NAMALWA (cell line): ENCODE data around the gene PDAP1.
A peak's percentile ranks its signal among the peaks of the same experiment; 100 is the strongest.

Experiments
- DNase-seq: peaks from one replicate; pipeline ENCODE4 v3.0.0-alpha.2; 2015; ENCODE audit warnings: low spot score

Gene PDAP1

DNA sequence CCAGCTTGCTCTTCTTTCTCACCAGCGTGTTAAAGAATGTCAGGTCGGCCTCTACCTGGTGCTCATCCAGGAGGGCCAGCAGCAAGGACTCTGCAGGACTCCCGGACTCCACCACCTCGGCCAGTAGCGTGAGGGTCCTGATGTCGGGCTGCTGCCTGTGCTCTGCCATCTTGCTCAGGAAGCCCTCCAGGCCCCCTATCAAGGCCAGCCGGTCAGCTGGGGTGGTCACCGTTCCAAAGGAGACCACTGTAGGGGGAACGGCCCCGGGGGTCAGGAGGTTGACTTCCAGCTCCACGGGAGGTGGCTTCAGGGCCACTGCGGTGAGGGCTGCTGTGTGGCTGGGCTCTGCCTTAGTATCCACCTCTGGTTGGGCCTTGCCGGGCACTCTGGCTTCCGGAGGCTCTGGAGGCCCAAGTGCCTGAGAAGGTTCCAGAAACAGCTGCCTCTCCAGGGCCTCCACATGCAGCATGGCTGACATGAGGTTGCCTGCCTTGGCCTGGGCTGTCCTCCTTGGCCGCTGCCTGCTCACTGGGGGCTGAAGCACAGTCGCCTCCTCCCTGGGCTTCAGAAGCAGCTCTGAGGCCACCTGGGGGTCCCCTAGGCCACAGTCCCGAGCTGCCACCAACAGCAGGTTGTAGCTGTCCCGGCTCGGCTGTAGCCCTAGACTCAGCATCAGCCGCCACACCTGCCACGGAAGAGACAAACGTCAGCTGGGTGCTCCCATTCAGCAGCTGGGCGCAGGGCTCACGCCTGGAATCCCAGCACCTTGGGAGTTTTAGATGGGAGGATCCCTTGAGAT is 16.7 kb upstream of the PDAP1 start:
- DNase-seq: no peak

GRCh38 chr7:99422625-99423024 is 14.2 kb upstream of the PDAP1 start:
- DNase-seq: no peak

DNA sequence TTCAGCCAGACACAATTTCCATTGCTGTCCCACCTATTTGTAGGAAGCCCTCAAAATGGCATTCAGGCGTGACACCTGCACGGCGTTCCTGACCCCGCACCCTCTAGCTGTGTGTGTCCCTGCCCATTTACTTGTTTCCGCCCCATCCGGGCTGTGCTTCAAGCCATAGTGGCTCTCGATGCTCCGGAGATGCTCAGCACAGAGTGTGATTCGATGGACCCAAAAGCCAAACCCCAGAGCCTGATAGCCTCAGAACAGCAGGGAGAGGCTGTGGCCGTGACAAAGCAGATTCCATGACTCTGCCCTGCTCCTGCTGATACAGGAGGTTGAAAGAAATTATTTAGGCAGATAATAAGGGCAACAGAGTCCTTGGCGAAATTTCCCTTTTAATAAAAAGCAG is 13.8 kb upstream of the PDAP1 start:
- no peak for DNase-seq

DNA sequence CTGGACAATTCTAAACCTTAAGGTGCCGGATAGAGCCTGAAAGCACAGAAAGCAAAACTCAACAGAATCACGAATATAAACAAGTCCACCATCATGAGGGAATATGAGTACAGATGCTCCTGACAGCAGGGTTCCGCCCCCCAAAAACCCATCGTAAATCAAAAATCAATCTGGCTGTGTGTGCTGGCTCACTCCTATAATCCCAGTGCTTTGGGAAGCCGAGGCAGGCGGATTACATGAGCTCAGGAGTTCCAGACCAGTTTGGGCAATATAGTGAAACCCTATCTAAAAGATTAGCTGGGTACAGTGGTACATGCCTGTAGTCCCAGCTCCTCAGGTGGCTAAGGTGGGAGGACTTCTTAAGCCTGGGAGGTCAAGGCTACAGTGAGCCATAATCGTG is 12.6 kb upstream of the PDAP1 start:
- no peak for DNase-seq

GRCh38 chr7:99420213-99420612 is 11.8 kb upstream of the PDAP1 start:
- DNase-seq: no peak

- DNase-seq: no peak
Measured at GRCh38 chr7:99419323-99420021, 11.1 kb upstream of the PDAP1 start.

- no peak for DNase-seq
Measured at GRCh38 chr7:99418260-99418659, 9.9 kb upstream of the PDAP1 start.

DNA sequence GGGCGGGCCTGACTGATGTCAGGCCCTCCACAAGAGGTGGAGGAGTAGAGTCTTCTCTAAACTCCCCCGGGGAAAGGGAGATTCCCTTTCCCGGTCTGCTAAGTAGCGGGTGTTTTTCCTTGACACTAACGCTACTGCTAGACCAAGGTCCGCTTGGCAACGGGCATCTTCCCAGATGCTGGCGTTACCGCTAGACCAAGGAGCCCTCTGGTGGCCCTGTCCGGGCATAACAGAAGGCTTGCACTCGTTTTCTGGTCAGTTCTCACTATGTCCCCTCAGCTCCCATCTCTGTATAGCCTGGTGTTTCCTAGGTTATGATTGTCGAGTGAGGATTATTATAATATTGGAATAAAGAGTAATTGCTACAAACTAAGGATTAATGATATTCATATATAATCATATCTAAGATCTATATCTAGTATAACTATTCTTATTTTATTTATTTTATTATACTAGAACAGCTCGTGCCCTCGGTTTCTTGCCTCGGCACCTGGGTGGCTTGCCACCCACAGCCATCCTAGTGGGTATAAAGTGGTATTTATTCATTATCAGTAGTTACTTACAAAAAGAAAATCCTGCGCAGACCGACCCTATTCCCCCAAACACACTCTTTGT is 7.2 kb upstream of the PDAP1 start:
- peak; percentile 66 for DNase-seq

DNA sequence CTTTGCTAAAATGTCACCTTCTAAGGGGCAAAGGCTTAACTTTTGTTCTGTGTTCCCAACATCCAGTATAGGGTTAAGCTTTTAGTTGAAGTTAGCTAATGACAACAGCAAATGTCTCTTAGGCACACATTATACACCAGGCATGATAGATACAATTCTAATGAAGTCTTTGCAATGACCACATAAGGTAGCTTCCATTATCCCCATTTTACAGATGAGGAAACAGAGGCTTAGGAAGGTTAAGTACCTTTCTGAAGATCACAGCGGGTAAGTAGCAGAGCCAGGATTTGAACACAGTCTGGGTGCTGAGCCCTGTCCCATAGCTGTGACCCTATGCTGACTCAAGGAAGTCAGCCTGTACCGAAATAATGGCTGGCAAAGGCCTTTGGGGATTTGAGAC is 2.2 kb upstream of the PDAP1 start:
- DNase-seq: no peak

- DNase-seq: peak; percentile 52
Measured at GRCh38 chr7:99409806-99410205, 1.4 kb upstream of the PDAP1 start.

DNA sequence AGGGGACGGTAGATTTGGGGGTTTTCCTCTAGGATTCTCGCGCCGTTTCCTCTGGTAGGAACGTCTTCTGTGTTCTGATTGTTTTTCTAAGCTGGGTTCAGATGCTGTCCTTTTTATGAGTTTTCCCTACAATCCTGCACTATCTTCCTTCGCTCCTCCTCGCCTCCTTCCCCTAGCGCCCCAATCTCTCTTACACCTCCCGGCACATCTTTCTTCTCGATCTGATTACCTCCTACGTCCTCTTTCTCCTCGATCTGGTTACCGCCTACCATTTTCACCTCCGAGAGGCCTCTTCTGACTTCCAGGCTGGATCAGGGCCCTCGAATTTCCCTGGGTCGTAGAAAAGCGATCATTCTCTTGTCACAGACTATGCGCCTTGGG is 785 bp upstream of the PDAP1 start:
- DNase-seq: peak; percentile 66

- DNase-seq: peak; percentile 51
Measured at GRCh38 chr7:99407872-99408378, 472 bp downstream of the PDAP1 start.

DNA sequence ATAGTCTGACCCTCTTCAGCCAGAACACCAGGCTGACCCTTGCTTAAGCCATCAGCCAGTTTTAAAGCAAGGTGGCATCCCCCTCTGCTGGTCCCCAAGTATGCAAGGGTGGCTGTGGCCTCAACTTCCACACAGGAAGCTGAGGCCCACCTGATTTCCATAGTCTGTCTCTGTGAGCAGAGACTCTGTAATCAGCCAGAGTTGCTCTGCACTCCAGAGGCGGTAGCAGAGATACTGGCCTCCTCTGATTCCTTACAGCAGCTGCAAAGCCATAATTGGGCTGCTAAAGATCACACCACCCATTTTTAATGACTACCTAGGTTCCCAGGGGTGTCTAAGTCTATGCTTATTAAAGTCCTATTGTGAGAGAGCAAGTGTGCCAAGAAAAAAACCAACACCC is 1.8 kb downstream of the PDAP1 start:
- peak; percentile 53 for DNase-seq

GRCh38 chr7:99404977-99405320 is 3.4 kb downstream of the PDAP1 start:
- DNase-seq: no peak

GRCh38 chr7:99404235-99404976 is 4.0 kb downstream of the PDAP1 start:
- no peak for DNase-seq

- no peak for DNase-seq
Measured at GRCh38 chr7:99403764-99404163, 4.6 kb downstream of the PDAP1 start.

DNA sequence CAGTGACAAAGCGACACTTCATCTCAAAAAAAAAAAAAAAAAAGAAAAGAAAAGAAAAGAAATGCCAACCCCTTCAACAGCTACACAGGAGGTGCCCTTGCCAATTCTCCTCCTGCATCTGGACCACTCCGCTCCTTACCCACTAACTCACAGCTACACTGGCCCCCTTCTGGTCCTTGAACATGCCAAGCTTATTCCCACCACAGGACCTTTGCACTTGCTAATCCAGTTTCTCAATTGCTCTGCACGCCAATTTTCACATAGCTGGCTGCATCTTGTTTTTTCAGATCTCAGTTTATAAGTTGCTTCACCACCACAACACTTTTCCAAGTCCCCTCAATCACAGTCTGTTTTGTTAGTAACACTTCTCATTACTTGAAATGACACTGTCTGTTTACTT is 5.5 kb downstream of the PDAP1 start:
- no peak for DNase-seq

- no peak for DNase-seq
Measured at GRCh38 chr7:99399597-99399996, 8.8 kb downstream of the PDAP1 start.

GRCh38 chr7:99398891-99399445 is 9.4 kb downstream of the PDAP1 start:
- DNase-seq: no peak

GRCh38 chr7:99397297-99397983 is 11.0 kb downstream of the PDAP1 start:
- no peak for DNase-seq
